Mesenchymal stem cell (in vitro differentiated cells and primary cell): ENCODE results near the gene GATB.

Experiments used
- DNase-seq: peaks from one replicate; pipeline ENCODE4 v3.0.0-alpha.2; 2013
- H2AFZ ChIP-seq: one replicate; pipeline ENCODE4 v1.6.1; 2013; ENCODE audit warnings: low read depth, mild to moderate bottlenecking, control low read depth, inconsistent platforms, low read length, moderate library complexity
- H2AK5ac ChIP-seq: 2 replicates; pipeline ENCODE4 v1.6.1; 2013; ENCODE audit warnings: low read length, moderate library complexity, mild to moderate bottlenecking, inconsistent platforms; ENCODE audit not compliant: severe bottlenecking
- H2BK120ac ChIP-seq: one replicate; pipeline ENCODE4 v1.6.1; 2013; ENCODE audit warnings: low read depth, mild to moderate bottlenecking, inconsistent platforms, low read length, moderate library complexity
- H2BK12ac ChIP-seq, 2 experiments: one replicate each; pipeline ENCODE4 v1.6.1; 2013; ENCODE audit warnings: inconsistent platforms in 2 of 2, low read length in 2 of 2, mild to moderate bottlenecking in 2 of 2, moderate library complexity in 2 of 2, control low read depth in 1 of 2
- H2BK15ac ChIP-seq: one replicate; pipeline ENCODE4 v1.6.1; 2013; ENCODE audit warnings: mild to moderate bottlenecking, low read depth, inconsistent platforms; ENCODE audit not compliant: poor library complexity, severe bottlenecking
- H2BK5ac ChIP-seq: 2 replicates; pipeline ENCODE4 v1.6.1; 2013; ENCODE audit warnings: low read depth, mild to moderate bottlenecking, low read length, control low read depth, inconsistent platforms; ENCODE audit not compliant: poor library complexity, severe bottlenecking
- H3K14ac ChIP-seq, 2 experiments: one replicate each; pipeline ENCODE4 v1.6.1; 2013; ENCODE audit warnings: inconsistent platforms in 2 of 2, low read length in 2 of 2, control low read depth in 1 of 2, mild to moderate bottlenecking in 1 of 2, moderate library complexity in 1 of 2
- H3K18ac ChIP-seq, 2 experiments: one replicate each; pipeline ENCODE4 v1.6.1; 2013; ENCODE audit warnings: inconsistent platforms in 2 of 2, low read length in 2 of 2, control low read depth in 1 of 2, low read depth in 1 of 2, mild to moderate bottlenecking in 1 of 2
- H3K23ac ChIP-seq, 2 experiments: one replicate each; pipeline ENCODE4 v1.6.1; 2013; ENCODE audit warnings: inconsistent platforms in 2 of 2, low read length in 2 of 2, mild to moderate bottlenecking in 2 of 2, moderate library complexity in 2 of 2, control low read depth in 1 of 2
- H3K27ac ChIP-seq: 2 replicates; pipeline ENCODE4 v1.5.1; 2013; ENCODE audit warnings: mild to moderate bottlenecking, moderate library complexity, low read length, control low read depth, inconsistent platforms; ENCODE audit not compliant: poor library complexity, severe bottlenecking
- H3K27me3 ChIP-seq, 2 experiments: 2 replicates each; pipeline versions ENCODE4 v1.6.1 to v1.7.0; 2013; ENCODE audit warnings: low read length in 2 of 2, mild to moderate bottlenecking in 2 of 2, moderate library complexity in 2 of 2, control low read depth in 1 of 2, inconsistent platforms in 1 of 2; ENCODE audit not compliant: control insufficient read depth in 1 of 2, insufficient read depth in 1 of 2
- H3K36me3 ChIP-seq, 2 experiments: 2 replicates each; pipeline versions ENCODE4 v1.6.1 to v1.7.0; 2013; ENCODE audit warnings: low read length in 2 of 2, control low read depth in 1 of 2, inconsistent platforms in 1 of 2, low read depth in 1 of 2, mild to moderate bottlenecking in 1 of 2; ENCODE audit not compliant: insufficient read depth in 2 of 2, control insufficient read depth in 1 of 2
- H3K4ac ChIP-seq, 2 experiments: one replicate each; pipeline ENCODE4 v1.6.1; 2013; ENCODE audit warnings: inconsistent platforms in 2 of 2, low read length in 2 of 2, mild to moderate bottlenecking in 2 of 2, moderate library complexity in 2 of 2, control low read depth in 1 of 2, low read depth in 1 of 2
- H3K4me1 ChIP-seq: 2 replicates; pipeline ENCODE4 v1.6.1; 2013; ENCODE audit warnings: low read depth, low read length, control low read depth; ENCODE audit not compliant: control insufficient read depth, insufficient read depth
- H3K4me2 ChIP-seq: 2 replicates; pipeline ENCODE4 v1.6.1; 2013; ENCODE audit warnings: low read length, mild to moderate bottlenecking, inconsistent platforms; ENCODE audit not compliant: poor library complexity, severe bottlenecking
- H3K4me3 ChIP-seq, 2 experiments: 2 replicates each; pipeline versions ENCODE4 v1.5.1 to v1.7.0; 2013; ENCODE audit warnings: low read length in 2 of 2, mild to moderate bottlenecking in 2 of 2, control low read depth in 1 of 2, low read depth in 1 of 2; ENCODE audit not compliant: insufficient read depth in 1 of 2
- H3K79me1 ChIP-seq: replicated peaks from 2 replicates; pipeline ENCODE4 v1.6.1; 2013; ENCODE audit warnings: mild to moderate bottlenecking, control low read depth, low read length, inconsistent platforms; ENCODE audit not compliant: poor library complexity, severe bottlenecking
- H3K9ac ChIP-seq: 2 replicates; pipeline ENCODE4 v1.7.0; 2013; ENCODE audit warnings: mild to moderate bottlenecking, low read length, moderate library complexity
- H3K9me3 ChIP-seq: 2 replicates; pipeline ENCODE4 v1.7.0; 2013; ENCODE audit warnings: mild to moderate bottlenecking, low read length; ENCODE audit not compliant: control insufficient read depth
- H4K8ac ChIP-seq: one replicate; pipeline ENCODE4 v1.6.1; 2013; ENCODE audit warnings: inconsistent platforms, mild to moderate bottlenecking, low read length, moderate library complexity
- H4K91ac ChIP-seq: one replicate; pipeline ENCODE4 v1.6.1; 2013; ENCODE audit warnings: mild to moderate bottlenecking, low read length, inconsistent platforms
- WGBS: methylation state at CpG from one replicate; pipeline ENCODE4 v1.1.7; 2013; ENCODE audit warnings: mixed read lengths; 5-methylcytosine and 5-hydroxymethylcytosine counted together

The GATB gene

DNA sequence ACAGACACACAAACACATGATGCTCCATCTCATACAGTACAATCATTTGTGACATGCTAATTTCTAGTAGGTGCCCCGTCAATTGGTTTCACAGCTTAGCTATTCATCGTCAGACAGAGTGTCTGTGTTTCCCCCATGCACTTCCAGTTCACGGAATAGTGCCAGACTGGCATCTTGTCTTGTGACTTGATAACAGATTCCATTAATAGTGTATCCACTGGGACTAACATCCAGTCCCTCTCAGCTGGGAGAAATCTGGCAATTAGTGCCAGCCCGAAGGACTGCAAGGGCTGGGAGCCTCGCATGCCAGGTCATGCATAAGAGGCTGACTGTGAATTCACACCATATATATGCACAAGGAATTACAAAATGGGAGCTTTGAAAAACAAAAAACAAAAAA lies 20.2 kb upstream of the GATB start:
- DNase-seq: no peak
- Histone ChIP-seq H3K9ac (no peak overlapping the region), H4K8ac (no peak overlapping the region), H3K14ac (no peak overlapping the region), H2AFZ (no peak overlapping the region), H3K23ac (no peak overlapping the region), H3K18ac (no peak overlapping the region), H2AK5ac (no peak overlapping the region), H2BK120ac (no peak overlapping the region), H2BK5ac (no peak overlapping the region), H2BK12ac (no peak overlapping the region), H3K9me3 (no peaks in the 10 kb centered on the region), H3K36me3 (no peaks in the 10 kb centered on the region), H3K27ac (no peak overlapping the region), H3K4me1 (peaks cover 2% of the 10 kb centered on the region), H3K27me3 (peaks cover 0 to 29% of the 10 kb centered on the region in 2 experiments), H3K4me3 (no peak overlapping the region), H3K4me2 (no peak overlapping the region), H3K79me1 (no peaks in the 10 kb centered on the region), H3K4ac (no peak overlapping the region), H4K91ac (no peak overlapping the region), H2BK15ac (no peak overlapping the region)
- WGBS: 78% methylated on average over 4 of the region's 5 CpGs

DNA sequence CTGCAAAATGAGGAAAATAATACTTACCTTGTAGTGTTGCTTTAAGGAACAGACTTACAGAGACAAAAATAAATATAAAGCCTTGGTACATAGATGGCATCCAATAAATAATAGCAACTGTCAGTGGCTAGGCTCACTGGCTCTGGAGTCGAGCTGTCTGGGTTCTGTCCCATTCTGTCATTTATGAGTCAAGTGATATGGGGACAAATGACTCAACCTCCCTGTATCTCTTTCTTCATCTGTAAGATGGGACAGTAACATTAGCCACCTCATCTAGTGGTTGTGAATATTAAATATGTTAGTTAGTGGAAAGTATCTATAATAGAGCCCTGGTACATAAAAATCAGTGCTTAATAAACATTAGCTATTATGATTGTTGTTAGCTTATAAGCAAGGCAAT lies 16.7 kb upstream of the GATB start:
- peaks cover 31% of the 10 kb centered on the region for H3K9me3 ChIP-seq
- no peaks in the 10 kb centered on the region for H3K79me1 ChIP-seq
- H2AK5ac ChIP-seq: no peak overlapping the region
- no peak overlapping the region for H3K23ac ChIP-seq
- H3K4ac ChIP-seq: no peak overlapping the region
- H3K27ac ChIP-seq: no peak overlapping the region
- H2BK120ac ChIP-seq: no peak overlapping the region
- H2AFZ ChIP-seq: no peak overlapping the region
- H3K4me1 ChIP-seq: no peaks in the 10 kb centered on the region
- H3K27me3 ChIP-seq: peaks cover 0 to 17% of the 10 kb centered on the region in 2 experiments
- DNase-seq: no peak
- no peak overlapping the region for H4K8ac ChIP-seq
- no peaks in the 10 kb centered on the region for H3K36me3 ChIP-seq
- H2BK12ac ChIP-seq: no peak overlapping the region
- no peak overlapping the region for H2BK15ac ChIP-seq
- no peak overlapping the region for H3K18ac ChIP-seq
- H2BK5ac ChIP-seq: no peak overlapping the region
- H3K4me2 ChIP-seq: no peak overlapping the region
- H3K4me3 ChIP-seq: no peak overlapping the region
- WGBS: 54% methylated on average over 1 of the region's 1 CpG
- H3K9ac ChIP-seq: no peak overlapping the region
- H3K14ac ChIP-seq: no peak overlapping the region
- H4K91ac ChIP-seq: no peak overlapping the region

DNA sequence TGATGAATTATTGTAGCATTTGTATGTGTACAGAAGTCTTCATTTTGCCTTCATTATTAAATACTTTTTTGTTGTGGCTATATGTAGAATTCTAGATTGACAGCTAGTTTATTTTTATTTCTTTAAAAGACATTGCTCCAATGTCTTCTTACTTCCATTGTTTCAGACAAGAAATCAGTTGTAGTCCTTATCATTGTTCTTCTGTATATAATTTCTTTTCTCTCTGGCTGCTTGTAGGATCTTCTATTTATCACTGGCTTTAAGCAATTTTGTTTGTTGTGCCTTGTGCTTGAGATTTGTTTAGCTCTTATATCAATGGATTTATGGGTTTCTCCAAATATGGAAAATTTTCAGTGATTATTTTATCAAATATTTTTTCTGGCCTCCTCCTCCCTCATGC lies 13.5 kb upstream of the GATB start:
- Histone ChIP-seq H2BK120ac (no peak overlapping the region), H3K14ac (no peak overlapping the region), H3K4ac (no peak overlapping the region), H4K8ac (no peak overlapping the region), H3K79me1 (no peaks in the 10 kb centered on the region), H2BK5ac (no peak overlapping the region), H3K27me3 (peaks cover 0 to 12% of the 10 kb centered on the region in 2 experiments), H3K27ac (no peak overlapping the region), H3K4me1 (no peaks in the 10 kb centered on the region), H3K36me3 (no peaks in the 10 kb centered on the region), H2AK5ac (no peak overlapping the region), H3K4me3 (no peak overlapping the region), H3K18ac (no peak overlapping the region), H4K91ac (no peak overlapping the region), H3K9me3 (peaks cover 36% of the 10 kb centered on the region), H3K9ac (no peak overlapping the region), H3K4me2 (no peak overlapping the region), H2BK12ac (no peak overlapping the region), H2AFZ (no peak overlapping the region), H3K23ac (no peak overlapping the region), H2BK15ac (no peak overlapping the region)
- DNase-seq: no peak

DNA sequence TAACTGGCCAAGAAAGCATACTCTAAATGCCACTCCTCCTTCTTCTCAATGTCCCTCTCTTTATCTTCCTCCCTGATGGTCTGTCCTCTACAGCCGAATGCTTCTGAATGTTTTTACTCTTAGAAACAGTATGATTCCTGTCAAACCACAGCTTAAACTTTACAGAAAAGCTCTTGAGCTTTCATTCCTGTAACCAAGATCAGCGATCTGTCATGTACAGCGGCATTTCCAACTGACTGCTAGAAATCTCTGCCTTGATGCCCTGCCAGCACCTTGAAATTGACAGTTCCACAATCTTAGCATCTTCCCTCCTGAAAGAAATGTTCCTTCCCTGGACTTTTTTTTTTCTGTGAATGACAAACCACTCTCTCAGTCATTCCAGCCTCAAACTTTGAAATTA lies 11.5 kb upstream of the GATB start:
- H2BK5ac ChIP-seq: no peak overlapping the region
- no peak overlapping the region for H3K14ac ChIP-seq
- no peak overlapping the region for H3K9ac ChIP-seq
- no peak overlapping the region for H2BK12ac ChIP-seq
- H4K91ac ChIP-seq: no peak overlapping the region
- H3K18ac ChIP-seq: no peak overlapping the region
- H3K27me3 ChIP-seq: peaks cover 0 to 12% of the 10 kb centered on the region in 2 experiments
- H3K4ac ChIP-seq: no peak overlapping the region
- DNase-seq: no peak
- no peak overlapping the region for H3K4me3 ChIP-seq
- H3K4me1 ChIP-seq: no peaks in the 10 kb centered on the region
- H3K79me1 ChIP-seq: no peaks in the 10 kb centered on the region
- no peak overlapping the region for H2BK120ac ChIP-seq
- H3K23ac ChIP-seq: no peak overlapping the region
- no peak overlapping the region for H4K8ac ChIP-seq
- H3K9me3 ChIP-seq: peaks cover 36% of the 10 kb centered on the region
- no peak overlapping the region for H3K4me2 ChIP-seq
- no peak overlapping the region for H2AK5ac ChIP-seq
- H3K36me3 ChIP-seq: no peaks in the 10 kb centered on the region
- no peak overlapping the region for H2BK15ac ChIP-seq
- H3K27ac ChIP-seq: no peak overlapping the region
- no peak overlapping the region for H2AFZ ChIP-seq
- WGBS: 87% methylated on average over 3 of the region's 3 CpGs
